Measurements from ENCODE around the gene NTM. TPM values are rescaled to one million over a fixed set of nuclear protein-coding genes. Genes with fewer than 3 reads are reported as not detected.

Gene NTM
- total RNA-seq, 1 donor from 2014 or later, result 10.3 TPM

GRCh38 chr11:132254906-132255305, 884.5 kb downstream of the NTM start:
- DNase-seq (ENCODE audit: extremely low read depth, low read depth, low spot score), result no peak

GRCh38 chr11:132256528-132257279, 886.3 kb downstream of the NTM start:
- DNase-seq (ENCODE audit: extremely low read depth, low read depth, low spot score), result no peak

GRCh38 chr11:132257871-132258270, 887.5 kb downstream of the NTM start:
- DNase-seq (ENCODE audit: extremely low read depth, low read depth, low spot score), result no peak

GRCh38 chr11:132258875-132259274, 888.5 kb downstream of the NTM start:
- DNase-seq (ENCODE audit: extremely low read depth, low read depth, low spot score), result no peak

- DNase-seq (ENCODE audit: extremely low read depth, low read depth, low spot score), result no peak
Observed at GRCh38 chr11:132260636-132261035, 890.2 kb downstream of the NTM start.

- no peak for DNase-seq (ENCODE audit: extremely low read depth, low read depth, low spot score)
Observed at GRCh38 chr11:132263241-132263640, 892.8 kb downstream of the NTM start.

GRCh38 chr11:132263875-132264274, 893.5 kb downstream of the NTM start:
- DNase-seq (ENCODE audit: extremely low read depth, low read depth, low spot score), result no peak

GRCh38 chr11:132264616-132265015, 894.2 kb downstream of the NTM start:
- DNase-seq (ENCODE audit: extremely low read depth, low read depth, low spot score), result no peak

GRCh38 chr11:132278801-132279574, 908.6 kb downstream of the NTM start:
- DNase-seq (ENCODE audit: extremely low read depth, low read depth, low spot score), result no peak

- no peak for DNase-seq (ENCODE audit: extremely low read depth, low read depth, low spot score)
Observed at GRCh38 chr11:132284048-132284447, 913.6 kb downstream of the NTM start.

GRCh38 chr11:132284611-132285010, 914.2 kb downstream of the NTM start:
- DNase-seq (ENCODE audit: extremely low read depth, low read depth, low spot score), result no peak

GRCh38 chr11:132285631-132286030, 915.2 kb downstream of the NTM start:
- no peak for DNase-seq (ENCODE audit: extremely low read depth, low read depth, low spot score)

- no peak for DNase-seq (ENCODE audit: extremely low read depth, low read depth, low spot score)
Observed at GRCh38 chr11:132286106-132286505, 915.7 kb downstream of the NTM start.

- no peak for DNase-seq (ENCODE audit: extremely low read depth, low read depth, low spot score)
Observed at GRCh38 chr11:132288036-132288435, 917.6 kb downstream of the NTM start.

GRCh38 chr11:132289590-132290256, 919.3 kb downstream of the NTM start:
- no peak for DNase-seq (ENCODE audit: extremely low read depth, low read depth, low spot score)

- no peak for DNase-seq (ENCODE audit: extremely low read depth, low read depth, low spot score)
Observed at GRCh38 chr11:132293586-132293985, 923.2 kb downstream of the NTM start.

GRCh38 chr11:132296946-132297610, 926.7 kb downstream of the NTM start:
- DNase-seq (ENCODE audit: extremely low read depth, low read depth, low spot score), result no peak

- DNase-seq (ENCODE audit: extremely low read depth, low read depth, low spot score), result no peak
Observed at GRCh38 chr11:132298357-132298756, 927.9 kb downstream of the NTM start.

- DNase-seq (ENCODE audit: extremely low read depth, low read depth, low spot score), result no peak
Observed at GRCh38 chr11:132300283-132300682, 929.9 kb downstream of the NTM start.

GRCh38 chr11:132301465-132301864, 931.0 kb downstream of the NTM start:
- DNase-seq (ENCODE audit: extremely low read depth, low read depth, low spot score), result no peak

GRCh38 chr11:132301900-132302299, 931.5 kb downstream of the NTM start:
- no peak for DNase-seq (ENCODE audit: extremely low read depth, low read depth, low spot score)
